GM12878 (cell line): ENCODE results near the gene VPS26A. TPM values are rescaled to one million over a fixed set of nuclear protein-coding genes. Genes with fewer than 3 reads are reported as not detected.
"Not testable (repeated sequence)": the region's sequence is repeated elsewhere in the genome, so short reads cannot be mapped to it uniquely, and the experiment has no call there.

ENCODE experiments used
- ATAC-seq: fragments of 200-7000 bp; cut with Tn5 transposase; 3 replicates; pipeline ENCODE4 v1.9.1; 2020; ENCODE audit warnings: mild to moderate bottlenecking, moderate library complexity
- BruUV-seq: library from RNA; stranded (reverse); fragments of 400-500 nt; replicated peaks from 2 replicates; lab custom pipeline; 2021; lab: Mats Ljungman, UMichigan
- CTCF ChIA-PET: fragments of 300-600 bp; sonication (Branson Sonifier 250); formaldehyde crosslinking; extraction: SDS; loops from one replicate; lab custom pipeline; 2021; ENCODE audit warnings: inconsistent platforms; lab: Yijun Ruan, JAX
- POLR2A ChIA-PET: fragments of 350-600 bp; formaldehyde crosslinking; extraction: SDS; loops from one replicate; lab custom pipeline; 2021; ENCODE audit warnings: inconsistent platforms; lab: Charles Lee
- RAD21 ChIA-PET: fragments of 300-600 bp; sonication (Branson Sonifier 250); formaldehyde crosslinking; loops from one replicate; lab custom pipeline; 2023; ENCODE audit warnings: antibody characterized with exemption; ENCODE audit not compliant: unreplicated experiment; lab: Charles Lee
- SMC1A ChIA-PET: fragments of 300-600 bp; sonication (Branson Sonifier 250); formaldehyde crosslinking; loops from one replicate; lab custom pipeline; 2023; ENCODE audit not compliant: unreplicated experiment, uncharacterized antibody; lab: Charles Lee
- DNase-seq: peaks from one replicate; pipeline ENCODE4 v3.0.0-alpha.2; 2011; ENCODE audit warnings: low read depth, low spot score
- FAIRE-seq: peaks from 3 replicates; lab custom pipeline; 2011; peaks lifted over from hg19 to GRCh38; lab: Jason Lieb, UNC
- H2AFZ ChIP-seq: 2 replicates; pipeline ENCODE4 v1.6.0; 2011; ENCODE audit warnings: low read depth, low read length, control low read depth; ENCODE audit not compliant: control insufficient read depth
- H3K27ac ChIP-seq: 2 replicates; pipeline ENCODE4 v1.5.1; 2011; ENCODE audit warnings: control low read depth; ENCODE audit not compliant: control insufficient read depth, insufficient read depth
- H3K27me3 ChIP-seq, 2 experiments: replicated peaks in 1 of 2; 2 replicates each; pipeline versions ENCODE4 v1.6.0 to v1.6.1; 2011; ENCODE audit warnings: low read length in 1 of 2; ENCODE audit not compliant: control insufficient read depth in 2 of 2, insufficient read depth in 2 of 2
- H3K36me3 ChIP-seq, 2 experiments: 2 replicates each; pipeline ENCODE4 v1.5.1; 2011; ENCODE audit warnings: low read length in 1 of 2; ENCODE audit not compliant: control insufficient read depth in 2 of 2, insufficient read depth in 2 of 2
- H3K4me1 ChIP-seq: 2 replicates; pipeline ENCODE4 v1.6.1; 2011; ENCODE audit warnings: mild to moderate bottlenecking, low read length, moderate library complexity, mixed read lengths; ENCODE audit not compliant: control insufficient read depth, insufficient read depth
- H3K4me2 ChIP-seq: 2 replicates; pipeline ENCODE4 v1.6.0; 2011; ENCODE audit warnings: control low read depth; ENCODE audit not compliant: control insufficient read depth, insufficient read depth
- H3K4me3 ChIP-seq: fragments of 200-600 bp; sonication (generic); 2 replicates; pipeline ENCODE4 v1.5.1; 2016
- H3K79me2 ChIP-seq: 2 replicates; pipeline ENCODE4 v1.6.0; 2011; ENCODE audit warnings: low read length; ENCODE audit not compliant: control insufficient read depth, insufficient read depth
- H3K9ac ChIP-seq: 2 replicates; pipeline ENCODE4 v1.8.0; 2011; ENCODE audit warnings: low read length, control low read depth, mixed read lengths; ENCODE audit not compliant: control insufficient read depth, insufficient read depth
- H3K9me3 ChIP-seq: replicated peaks from 3 replicates; pipeline ENCODE4 v1.5.1; 2011; ENCODE audit warnings: mild to moderate bottlenecking, low read length; ENCODE audit not compliant: control insufficient read depth, insufficient read depth
- H4K20me1 ChIP-seq: 2 replicates; pipeline ENCODE4 v1.6.0; 2011; ENCODE audit not compliant: control insufficient read depth, insufficient read depth
- NFIC ChIP-seq: IDR thresholded peaks from 2 replicates; pipeline ENCODE4 v1.6.1; 2012; ENCODE audit warnings: low read depth, mild to moderate bottlenecking, inconsistent platforms, low read length, moderate library complexity
- ZBTB11 ChIP-seq: fragments of 450-650 bp; formaldehyde crosslinking; IDR thresholded peaks from 2 replicates; pipeline ENCODE4 v1.5.0; 2022; ENCODE audit warnings: mild to moderate bottlenecking, missing genetic modification characterization
- WGBS: methylation state at CpG from one replicate; pipeline ENCODE4 v1.1.6; 2016; ENCODE audit warnings: low lambda C conversion rate; ENCODE audit not compliant: insufficient replicate concordance, insufficient coverage; ENCODE audit errors: missing lambda C conversion rate; 5-methylcytosine and 5-hydroxymethylcytosine counted together
- in situ Hi-C: fragments of 300-500 bp; cut with MboI; formaldehyde crosslinking; loops from 9 replicates; pipeline ENCODE4 v1.14.3; 2018; ENCODE audit warnings: mixed read lengths
- intact Hi-C: fragments of 100-400 bp; cut with micrococcal nuclease; formaldehyde crosslinking; loops from one replicate; pipeline ENCODE4 v1.14.2; 2022; ENCODE audit not compliant: unreplicated experiment
- polyA plus RNA-seq, 11 experiments: library from polyadenylated mRNA; depleted of rRNA in 4 of 11; unstranded in 6 of 11; stranded (reverse) in 5 of 11; fragments of >200 nt; fragmentation: Nextera tagmentation in 4 of 11; fragmentation: Illumina TruSeq in 1 of 11; extraction: Ambion mirVana in 4 of 11; extraction: Trizol in 1 of 11; gene quantifications; 1 replicate in 1 of 11; 2 replicates in 10 of 11; pipeline versions ENCODE4 v1.2.1 to v1.2.3, GENCODE V29; 2011 to 2016; ENCODE audit warnings: inconsistent platforms in 2 of 11, missing spikeins in 2 of 11, low read depth in 1 of 11
- total RNA-seq, 4 experiments: library from RNA; depleted of rRNA in 3 of 4; stranded (reverse); fragments of >200 nt in 3 of 4; fragmentation: Illumina TruSeq in 1 of 4; extraction: Trizol in 1 of 4; gene quantifications; 2 replicates each; pipeline versions ENCODE4 v1.2.1 to v1.2.3, GENCODE V29; 2013 to 2021

VPS26A gene
- total and polyA plus RNA-seq, 10 of the 15 experiments (the other 5 are each of a cell fraction or from before 2014, with no cell fraction given) = 16.8 to 72.3 (median 26.8) TPM

DNA sequence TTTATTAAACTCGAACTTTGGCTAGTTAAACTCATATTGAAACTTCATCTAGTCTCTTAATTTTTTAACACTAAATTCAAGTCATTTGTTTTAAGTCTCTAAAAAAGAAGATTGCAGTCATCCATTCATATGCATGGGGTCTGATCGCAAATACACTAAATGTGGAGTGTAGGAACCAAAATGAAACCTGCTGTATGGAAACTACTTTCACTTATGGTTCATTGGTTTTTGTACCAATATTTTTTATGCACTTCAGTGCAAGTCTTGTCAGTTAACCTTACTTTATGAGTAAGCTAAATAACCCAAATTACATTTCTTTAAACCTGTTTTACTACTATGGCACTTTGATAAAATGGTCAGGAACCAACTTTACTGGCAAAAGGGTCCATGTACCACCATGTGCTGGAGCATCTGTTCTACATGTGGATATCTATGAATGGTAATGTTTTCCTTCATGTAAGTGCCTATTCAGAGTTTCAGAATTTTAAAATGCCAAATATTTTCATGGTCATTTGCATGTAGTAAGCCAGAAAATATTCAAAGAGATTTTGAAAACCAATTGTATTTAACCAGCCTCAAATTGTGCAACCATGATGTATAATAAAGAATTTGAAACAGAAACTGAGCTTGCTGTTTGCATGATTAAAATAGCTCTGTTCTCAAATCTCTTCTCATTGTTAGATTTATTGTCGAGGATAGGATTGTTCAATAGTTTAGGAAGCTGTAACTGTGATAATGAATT is 48.4 kb downstream of the VPS26A start:
- H3K9me3 ChIP-seq = no peaks in the 10 kb centered on the region
- H3K4me2 ChIP-seq = peak overlapping the region; percentile 5
- H3K4me3 ChIP-seq = peak overlapping the region; percentile 9; the same call in 1 of the 2 replicates
- FAIRE-seq (peak; percentile 94), DNase-seq (no peak), ATAC-seq (peak; percentile 62)
- SMC1A ChIA-PET = interaction anchor here (0.7 to 2.7 kb wide), 9 partner anchors 14 to 182 kb away, joined by 3 to 13 read pairs (median 3); no protein-coding TSS in a partner anchor
- no TSS peak for BruUV-seq
- peaks cover 0 to 9% of the 10 kb centered on the region in 2 experiments; a peak in 2 of 4 replicates for H3K36me3 ChIP-seq
- H3K27ac ChIP-seq = peak overlapping the region; percentile 16; the same call in 1 of the 2 replicates
- no peaks in the 10 kb centered on the region for H4K20me1 ChIP-seq
- H3K9ac ChIP-seq = no peak overlapping the region
- POLR2A ChIA-PET = interaction anchor here (1.0 kb wide), 1 partner anchor 167 kb away, joined by 5 read pairs; no protein-coding TSS in a partner anchor
- 2% methylated on average over 3 of the region's 3 CpGs for WGBS
- peaks cover 6% of the 10 kb centered on the region; the same call in 1 of the 2 replicates for H3K4me1 ChIP-seq
- intact Hi-C loops = no loop called here
- no peaks in the 10 kb centered on the region for H3K79me2 ChIP-seq
- CTCF ChIA-PET = interaction anchor here (1.3 to 1.6 kb wide), 2 partner anchors 32 to 220 kb away, joined by 3 read pairs; no protein-coding TSS in a partner anchor
- TF ChIP-seq NFIC (peak; percentile 35; the same call in 1 of the 2 replicates), ZBTB11 (CRISPR knock-in tag) (no peak)
- in situ Hi-C loops = no loop called here
- RAD21 ChIA-PET = interaction anchor here (0.7 to 2.4 kb wide), 4 partner anchors 32 to 167 kb away, joined by 3 to 8 read pairs (median 3); no protein-coding TSS in a partner anchor
- H2AFZ ChIP-seq = no peak overlapping the region
- no peaks in the 10 kb centered on the region for H3K27me3 ChIP-seq

- H2AFZ ChIP-seq, H3K27me3 ChIP-seq, H3K27ac ChIP-seq, H3K4me2 ChIP-seq, BruUV-seq, H3K9me3 ChIP-seq, H3K36me3 ChIP-seq, H3K79me2 ChIP-seq, H3K4me1 ChIP-seq, H3K9ac ChIP-seq, FAIRE-seq, H4K20me1 ChIP-seq, in situ Hi-C loops, H3K4me3 ChIP-seq, DNase-seq, intact Hi-C loops, ATAC-seq, SMC1A ChIA-PET: not testable (repeated sequence)
- ChIA-PET RAD21 (interaction anchor here (1.1 to 1.5 kb wide), 2 partner anchors 167 to 171 kb away, joined by 3 to 6 read pairs; no protein-coding TSS in a partner anchor), CTCF (interaction anchor here (0.7 to 1.4 kb wide), 2 partner anchors 9 to 623 kb away, joined by 3 read pairs; no protein-coding TSS in a partner anchor), POLR2A (interaction anchor here (1.1 kb wide), 1 partner anchor 142 kb away, joined by 3 read pairs; no protein-coding TSS in a partner anchor)
- 98% methylated on average over 4 of the region's 4 CpGs for WGBS
These were observed 51.3 kb downstream of the VPS26A start for GRCh38 chr10:69175326-69175725.
